Measurements from ENCODE around the gene OBSCN. TPM values are rescaled to one million over a fixed set of nuclear protein-coding genes. Genes with fewer than 3 reads are reported as not detected.

OBSCN gene
- total and polyA plus RNA-seq, 2 donors (not counting 3 experiments of a cell fraction or from before 2014, with no cell fraction given) = 1.5 to 2.9 TPM

DNA sequence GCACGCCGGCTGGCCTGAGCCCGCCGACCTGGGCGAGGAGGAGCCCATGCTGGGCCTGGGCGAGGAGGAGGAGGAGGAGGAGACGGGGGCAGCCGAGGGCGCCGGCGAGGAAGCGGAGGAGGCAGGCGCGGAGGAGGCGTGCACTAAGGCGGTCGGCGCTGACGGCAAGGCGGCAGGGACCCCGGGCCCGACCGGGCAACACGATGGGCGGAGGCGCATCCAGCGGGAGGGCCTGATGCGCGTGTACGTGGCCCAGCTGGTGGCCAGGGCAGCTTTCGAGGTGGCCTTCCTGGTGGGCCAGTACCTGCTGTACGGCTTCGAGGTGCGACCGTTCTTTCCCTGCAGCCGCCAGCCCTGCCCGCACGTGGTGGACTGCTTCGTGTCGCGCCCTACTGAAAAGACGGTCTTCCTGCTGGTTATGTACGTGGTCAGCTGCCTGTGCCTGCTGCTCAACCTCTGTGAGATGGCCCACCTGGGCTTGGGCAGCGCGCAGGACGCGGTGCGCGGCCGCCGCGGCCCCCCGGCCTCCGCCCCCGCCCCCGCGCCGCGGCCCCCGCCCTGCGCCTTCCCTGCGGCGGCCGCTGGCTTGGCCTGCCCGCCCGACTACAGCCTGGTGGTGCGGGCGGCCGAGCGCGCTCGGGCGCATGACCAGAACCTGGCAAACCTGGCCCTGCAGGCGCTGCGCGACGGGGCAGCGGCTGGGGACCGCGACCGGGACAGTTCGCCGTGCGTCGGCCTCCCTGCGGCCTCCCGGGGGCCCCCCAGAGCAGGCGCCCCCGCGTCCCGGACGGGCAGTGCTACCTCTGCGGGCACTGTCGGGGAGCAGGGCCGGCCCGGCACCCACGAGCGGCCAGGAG is 49.5 kb upstream of the OBSCN start:
- no peak overlapping the region for H2AFZ ChIP-seq (ENCODE audit: low read depth, low read length)
- H3K9me1 ChIP-seq (replicated peaks; ENCODE audit: control insufficient read depth, extremely low read depth, insufficient read depth, low read length) = no peaks in the 10 kb centered on the region
- DNase-seq (ENCODE audit: low read depth, low spot score) (no peak), FAIRE-seq (no peak)
- no peak overlapping the region for H3K27ac ChIP-seq (ENCODE audit: insufficient read depth, low read depth, low read length)
- H3K36me3 ChIP-seq (ENCODE audit: control insufficient read depth in 2 of 2, extremely low read depth in 1 of 2, insufficient read depth in 2 of 2, low read length in 2 of 2) = no peaks in the 10 kb centered on the region
- CTCF ChIA-PET = no interaction called here
- no peak overlapping the region for H3K4me3 ChIP-seq (replicated peaks in 1 of 3; ENCODE audit: insufficient read depth in 1 of 3, low read depth in 1 of 3, low read length in 3 of 3)
- H3K79me2 ChIP-seq (ENCODE audit: control insufficient read depth, insufficient read depth, low read length) = no peaks in the 10 kb centered on the region
- TF ChIP-seq FOS (IDR thresholded peaks at IDR 0.05; ENCODE audit: borderline replicate concordance, insufficient read depth, low read length) (no peak), EZH2 (IDR thresholded peaks at IDR 0.05; ENCODE audit: borderline replicate concordance, low read depth, low read length, severe bottlenecking) (no peak), GATA2 (IDR thresholded peaks at IDR 0.05; ENCODE audit: insufficient read depth, insufficient read length, low read depth, low read length) (no peak), POLR2A (IDR thresholded peaks at IDR 0.05; ENCODE audit: low read depth, low read length) (no peak)
- TF ChIP-seq, protein P1, sequence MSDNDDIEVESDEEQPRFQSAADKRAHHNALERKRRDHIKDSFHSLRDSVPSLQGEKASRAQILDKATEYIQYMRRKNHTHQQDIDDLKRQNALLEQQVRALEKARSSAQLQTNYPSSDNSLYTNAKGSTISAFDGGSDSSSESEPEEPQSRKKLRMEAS (IDR thresholded peaks at IDR 0.05; ENCODE audit: insufficient read depth, insufficient read length) = no peak
- intact Hi-C loops (cut with micrococcal nuclease) (no loop called here), dilution Hi-C loops (cut with MboI; ENCODE audit: extremely low pct_ligation_motif_present, low sequenced_read_pairs) (no loop called here)
- H4K20me1 ChIP-seq (replicated peaks; ENCODE audit: control insufficient read depth, extremely low read depth, insufficient read depth, low read length) = no peaks in the 10 kb centered on the region
- POLR2A ChIA-PET = no interaction called here
- no peaks in the 10 kb centered on the region for H3K27me3 ChIP-seq (ENCODE audit: control insufficient read depth in 2 of 2, insufficient read depth in 2 of 2, low read length in 2 of 2)
- H3K9ac ChIP-seq (replicated peaks; ENCODE audit: extremely low read depth, insufficient read depth, low read length) = no peak overlapping the region
- no peak overlapping the region for H3K4me2 ChIP-seq (ENCODE audit: insufficient read depth, low read length)
- no TSS peak for BruUV-seq (replicated peaks)
- no peaks in the 10 kb centered on the region for H3K9me3 ChIP-seq (replicated peaks; ENCODE audit: control insufficient read depth, insufficient read depth, low read length)
- H3K4me1 ChIP-seq (ENCODE audit: control insufficient read depth, extremely low read depth, insufficient read depth, low read length) = peaks cover 19% of the 10 kb centered on the region

DNA sequence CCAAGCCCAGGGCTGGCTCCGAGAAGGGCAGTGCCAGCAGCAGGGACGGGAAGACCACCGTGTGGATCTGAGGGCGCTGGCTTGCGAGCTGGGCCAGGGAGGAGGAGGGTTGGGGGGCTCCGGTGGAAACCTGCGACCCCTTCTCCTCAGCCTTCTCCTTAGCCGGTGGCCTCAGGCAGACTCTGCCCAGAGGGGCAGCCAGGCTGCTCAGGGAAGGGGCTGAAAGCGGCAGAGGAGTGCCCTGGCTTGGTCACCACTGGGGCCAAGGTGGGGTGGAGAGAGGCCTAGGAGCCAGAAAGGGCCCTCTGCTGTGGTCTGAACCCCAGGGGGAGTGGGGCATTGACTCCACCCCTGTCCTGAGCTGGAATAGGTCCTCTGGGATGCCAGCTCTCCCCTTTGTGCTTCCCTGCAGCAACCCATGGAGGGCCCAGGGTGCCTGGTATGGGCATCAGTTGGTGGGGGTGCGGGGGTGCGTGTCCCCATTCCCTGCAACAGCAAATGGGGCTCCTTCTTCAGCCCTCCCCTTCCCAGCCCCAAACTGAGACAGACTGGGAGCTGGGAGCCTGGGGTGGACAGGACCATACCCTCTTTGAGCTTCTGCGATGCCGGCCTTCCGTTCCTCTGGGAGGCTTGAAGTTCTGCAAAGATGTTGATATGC is 48.7 kb upstream of the OBSCN start:
- no peak for FAIRE-seq
- Histone ChIP-seq H3K4me2 (ENCODE audit: insufficient read depth, low read length) (no peak overlapping the region), H3K27ac (ENCODE audit: insufficient read depth, low read depth, low read length) (no peak overlapping the region), H3K9me3 (replicated peaks; ENCODE audit: control insufficient read depth, insufficient read depth, low read length) (no peaks in the 10 kb centered on the region), H3K4me1 (ENCODE audit: control insufficient read depth, extremely low read depth, insufficient read depth, low read length) (peaks cover 20% of the 10 kb centered on the region), H3K9me1 (replicated peaks; ENCODE audit: control insufficient read depth, extremely low read depth, insufficient read depth, low read length) (no peaks in the 10 kb centered on the region), H3K36me3 (ENCODE audit: control insufficient read depth in 2 of 2, extremely low read depth in 1 of 2, insufficient read depth in 2 of 2, low read length in 2 of 2) (no peaks in the 10 kb centered on the region), H3K27me3 (ENCODE audit: control insufficient read depth in 2 of 2, insufficient read depth in 2 of 2, low read length in 2 of 2) (no peaks in the 10 kb centered on the region), H3K79me2 (ENCODE audit: control insufficient read depth, insufficient read depth, low read length) (no peaks in the 10 kb centered on the region), H3K4me3 (replicated peaks in 1 of 3; ENCODE audit: insufficient read depth in 1 of 3, low read depth in 1 of 3, low read length in 3 of 3) (no peak overlapping the region), H2AFZ (ENCODE audit: low read depth, low read length) (no peak overlapping the region), H4K20me1 (replicated peaks; ENCODE audit: control insufficient read depth, extremely low read depth, insufficient read depth, low read length) (no peaks in the 10 kb centered on the region), H3K9ac (replicated peaks; ENCODE audit: extremely low read depth, insufficient read depth, low read length) (no peak overlapping the region)
- dilution Hi-C loops (cut with MboI; ENCODE audit: extremely low pct_ligation_motif_present, low sequenced_read_pairs) = no loop called here
- TF ChIP-seq POLR2A (IDR thresholded peaks at IDR 0.05; ENCODE audit: low read depth, low read length) = no peak
- TF ChIP-seq, protein P2, sequence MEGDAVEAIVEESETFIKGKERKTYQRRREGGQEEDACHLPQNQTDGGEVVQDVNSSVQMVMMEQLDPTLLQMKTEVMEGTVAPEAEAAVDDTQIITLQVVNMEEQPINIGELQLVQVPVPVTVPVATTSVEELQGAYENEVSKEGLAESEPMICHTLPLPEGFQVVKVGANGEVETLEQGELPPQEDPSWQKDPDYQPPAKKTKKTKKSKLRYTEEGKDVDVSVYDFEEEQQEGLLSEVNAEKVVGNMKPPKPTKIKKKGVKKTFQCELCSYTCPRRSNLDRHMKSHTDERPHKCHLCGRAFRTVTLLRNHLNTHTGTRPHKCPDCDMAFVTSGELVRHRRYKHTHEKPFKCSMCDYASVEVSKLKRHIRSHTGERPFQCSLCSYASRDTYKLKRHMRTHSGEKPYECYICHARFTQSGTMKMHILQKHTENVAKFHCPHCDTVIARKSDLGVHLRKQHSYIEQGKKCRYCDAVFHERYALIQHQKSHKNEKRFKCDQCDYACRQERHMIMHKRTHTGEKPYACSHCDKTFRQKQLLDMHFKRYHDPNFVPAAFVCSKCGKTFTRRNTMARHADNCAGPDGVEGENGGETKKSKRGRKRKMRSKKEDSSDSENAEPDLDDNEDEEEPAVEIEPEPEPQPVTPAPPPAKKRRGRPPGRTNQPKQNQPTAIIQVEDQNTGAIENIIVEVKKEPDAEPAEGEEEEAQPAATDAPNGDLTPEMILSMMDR (IDR thresholded peaks at IDR 0.05; ENCODE audit: extremely low read depth in 1 of 2, insufficient read depth in 1 of 2, low read depth in 1 of 2, low read length in 2 of 2) = no peak
- no peak for TF ChIP-seq POLR2AphosphoS5 (IDR thresholded peaks at IDR 0.05; ENCODE audit: insufficient read depth, low read depth, low read length)
- TF ChIP-seq EZH2 (IDR thresholded peaks at IDR 0.05; ENCODE audit: borderline replicate concordance, low read depth, low read length, severe bottlenecking) = no peak
- no peak for TF ChIP-seq GATA2 (IDR thresholded peaks at IDR 0.05; ENCODE audit: insufficient read depth, insufficient read length, low read depth, low read length)
- intact Hi-C loops (cut with micrococcal nuclease) = no loop called here
- ChIA-PET CTCF (no interaction called here), POLR2A (no interaction called here)
- DNase-seq (ENCODE audit: low read depth, low spot score) = no peak
- no TSS peak for BruUV-seq (replicated peaks)
